GM19193 (cell line): ENCODE data around the gene IFNGR2.

Experiments used
- POLR2A ChIP-seq: IDR thresholded peaks from 4 replicates; pipeline ENCODE4 v1.6.1; 2011; ENCODE audit not compliant: insufficient read depth, insufficient read length; ENCODE audit errors: extremely low read depth

IFNGR2 gene

GRCh38 chr21:33419538-33420123, 16.4 kb downstream of the IFNGR2 start:
- TF ChIP-seq POLR2A = no peak

DNA sequence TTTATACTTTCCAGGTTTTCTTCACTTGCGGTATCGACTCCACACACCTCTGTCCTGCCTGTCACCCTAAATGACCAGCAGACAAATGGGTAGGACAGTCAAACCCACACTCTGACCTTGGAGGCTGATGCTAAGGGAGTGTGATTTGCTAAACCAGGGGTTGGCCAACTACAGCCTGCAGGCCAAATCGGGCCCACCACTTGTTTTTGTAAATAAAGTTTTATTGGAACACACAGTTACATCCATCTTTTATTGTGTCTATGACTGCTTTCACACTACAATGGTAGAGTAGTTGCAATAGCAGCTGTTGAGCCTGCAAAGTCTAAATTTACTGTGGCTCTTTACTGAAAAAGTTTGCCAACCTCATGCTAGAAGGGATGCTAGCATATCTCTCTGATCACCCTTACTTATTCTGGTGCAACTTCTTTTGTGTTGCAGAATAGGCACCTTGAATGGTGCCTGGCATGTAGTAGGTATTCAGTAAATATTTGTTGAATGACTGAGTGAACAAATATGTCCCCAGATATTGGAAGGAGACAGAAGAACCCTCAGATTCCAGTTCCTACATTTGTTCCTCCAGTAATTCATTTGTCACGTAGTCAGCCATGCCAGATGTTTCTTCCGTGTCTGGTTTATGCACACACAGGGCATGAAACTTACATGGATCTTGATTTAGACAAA, 18.6 kb downstream of the IFNGR2 start:
- TF ChIP-seq POLR2A = no peak

- no peak for TF ChIP-seq POLR2A
Measured at GRCh38 chr21:33424214-33424613, 21.0 kb downstream of the IFNGR2 start.

GRCh38 chr21:33425825-33426224, 22.6 kb downstream of the IFNGR2 start:
- TF ChIP-seq POLR2A = no peak

DNA sequence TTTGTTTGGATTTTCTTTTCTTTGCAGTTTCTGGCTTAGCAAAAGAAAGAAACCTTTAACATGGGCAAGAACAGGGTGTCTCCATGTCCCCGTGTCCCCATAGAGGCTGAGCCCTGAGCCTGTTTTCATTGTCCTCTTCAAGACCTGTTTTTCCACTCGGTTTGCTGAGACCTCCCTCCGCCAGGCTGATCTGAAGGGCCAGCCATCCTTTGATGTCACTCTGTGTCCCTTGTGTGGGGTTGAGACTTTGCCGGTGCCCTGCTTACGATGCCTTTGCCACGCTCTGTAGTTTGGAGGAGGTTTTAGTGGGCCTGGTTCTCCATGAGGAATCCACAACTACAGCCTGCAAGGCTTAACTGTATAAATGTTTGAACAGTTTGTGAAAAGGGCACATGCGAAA, 23.8 kb downstream of the IFNGR2 start:
- no peak for TF ChIP-seq POLR2A

- no peak for TF ChIP-seq POLR2A
Measured at GRCh38 chr21:33428669-33429068, 25.5 kb downstream of the IFNGR2 start.

- TF ChIP-seq POLR2A = no peak
Measured at GRCh38 chr21:33430858-33431257, 27.6 kb downstream of the IFNGR2 start.

- TF ChIP-seq POLR2A = no peak
Measured at GRCh38 chr21:33432496-33432895, 29.3 kb downstream of the IFNGR2 start.

DNA sequence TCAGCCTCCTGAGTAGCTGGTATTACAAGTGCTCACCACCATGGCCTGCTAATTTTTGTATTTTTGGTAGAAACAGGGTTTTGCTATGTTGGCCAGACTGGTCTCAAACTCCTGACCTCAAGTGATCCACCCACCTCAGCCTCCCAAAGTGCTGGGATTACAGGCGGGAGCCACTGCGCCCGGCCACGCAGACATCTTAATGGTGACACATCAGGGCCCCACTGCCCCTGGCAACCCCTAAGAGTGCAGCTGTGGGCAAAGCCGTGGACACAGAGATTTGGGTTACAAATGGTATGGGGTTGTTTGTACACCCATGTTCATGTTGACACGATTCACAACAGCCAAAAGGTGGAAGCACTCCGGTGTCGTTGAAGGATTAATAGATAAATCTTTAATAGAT, 29.8 kb downstream of the IFNGR2 start:
- no peak for TF ChIP-seq POLR2A

- TF ChIP-seq POLR2A = no peak
Measured at GRCh38 chr21:33433425-33434114, 30.4 kb downstream of the IFNGR2 start.

- TF ChIP-seq POLR2A = no peak
Measured at GRCh38 chr21:33434770-33435360, 31.7 kb downstream of the IFNGR2 start.

- no peak for TF ChIP-seq POLR2A
Measured at GRCh38 chr21:33437140-33437539, 33.9 kb downstream of the IFNGR2 start.

DNA sequence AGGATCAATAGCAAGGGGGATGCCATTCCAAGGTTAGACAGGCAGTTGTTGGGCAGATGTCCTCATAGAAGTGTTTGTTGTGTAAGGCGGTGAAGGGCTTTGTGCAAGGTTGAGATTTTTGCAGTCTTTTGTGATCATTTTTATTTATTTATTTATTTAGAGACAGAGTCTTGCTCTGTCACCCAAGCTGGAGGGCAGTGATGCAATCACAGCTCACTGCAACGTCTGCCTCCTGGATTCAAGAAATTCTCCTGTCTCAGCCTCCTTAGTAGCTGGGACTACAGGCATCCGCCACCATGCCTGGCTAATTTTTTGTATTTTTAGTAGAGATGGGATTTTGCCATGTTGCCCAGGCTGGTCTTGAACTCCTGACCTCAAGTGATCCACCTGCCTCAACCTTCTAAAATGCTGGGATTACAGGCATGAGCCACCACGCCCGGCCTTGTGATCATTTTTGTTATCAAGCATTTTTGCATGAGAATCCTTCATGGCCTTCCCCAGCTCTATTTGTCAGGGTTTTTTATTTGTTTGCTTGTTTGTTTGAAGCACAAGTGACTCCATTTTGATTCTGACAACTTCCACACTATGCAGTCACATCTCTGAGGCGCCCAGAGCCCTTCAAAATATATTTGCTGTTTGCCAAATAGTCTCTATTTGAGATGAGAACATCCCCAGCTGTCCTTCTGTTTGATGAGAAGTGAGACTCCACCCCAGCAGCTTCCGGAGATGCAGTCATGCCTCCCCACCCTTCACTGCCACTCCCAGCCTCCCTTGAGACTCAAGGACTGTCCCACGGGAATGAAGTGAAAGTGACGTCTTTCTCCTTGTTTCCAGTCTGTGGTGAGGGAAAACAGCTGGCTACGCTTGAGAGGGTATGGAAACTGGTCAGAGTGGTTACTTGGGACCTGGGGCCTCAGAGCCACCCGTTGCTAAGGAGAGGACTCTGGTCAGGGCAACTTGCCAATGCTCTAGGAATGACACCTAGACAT, 38.6 kb downstream of the IFNGR2 start:
- TF ChIP-seq POLR2A = no peak

DNA sequence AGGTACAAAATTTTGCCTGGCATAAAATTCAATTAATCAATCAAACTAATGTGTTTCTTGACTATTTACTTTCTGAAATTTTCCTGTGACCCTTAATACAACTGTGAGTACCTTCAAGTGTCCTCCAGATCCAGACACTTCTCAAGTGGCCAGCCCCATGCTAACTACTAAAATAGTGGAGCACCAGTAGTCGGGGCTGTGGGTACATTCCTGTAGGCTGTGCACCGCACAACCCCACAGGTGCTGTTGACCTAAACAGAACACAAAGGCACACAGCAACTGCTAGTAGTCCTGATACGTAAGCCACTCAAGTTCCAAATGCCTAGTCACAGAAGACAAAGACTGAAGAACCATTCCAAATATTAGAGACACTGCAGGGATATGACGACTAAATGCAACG, 40.0 kb downstream of the IFNGR2 start:
- TF ChIP-seq POLR2A = no peak
